ENCODE data around the gene SNX6.
"Not testable (repeated sequence)": the region's sequence is repeated elsewhere in the genome, so short reads cannot be mapped to it uniquely, and the experiment has no call there.

The SNX6 gene

DNA sequence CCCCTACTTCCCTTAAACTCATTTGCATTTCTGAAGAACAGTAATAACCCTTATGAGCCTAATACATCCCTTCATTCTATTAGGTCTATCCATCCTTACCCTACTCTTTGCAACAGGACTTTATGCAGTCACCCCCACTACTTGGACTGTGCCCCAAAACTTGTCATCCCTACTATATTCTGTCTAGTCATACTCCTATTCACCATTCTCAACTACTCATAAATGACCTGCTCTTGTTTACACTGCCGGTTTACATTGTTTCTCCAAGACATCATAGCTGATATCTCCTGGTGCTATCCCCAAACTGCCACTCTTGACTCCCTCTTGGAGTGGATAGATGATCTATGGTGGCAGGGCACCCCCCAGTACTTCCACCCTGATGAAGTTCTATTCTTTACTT is 22.4 kb upstream of the SNX6 start:
- H3K27me3 Mint-ChIP-seq, result not testable (repeated sequence)

DNA sequence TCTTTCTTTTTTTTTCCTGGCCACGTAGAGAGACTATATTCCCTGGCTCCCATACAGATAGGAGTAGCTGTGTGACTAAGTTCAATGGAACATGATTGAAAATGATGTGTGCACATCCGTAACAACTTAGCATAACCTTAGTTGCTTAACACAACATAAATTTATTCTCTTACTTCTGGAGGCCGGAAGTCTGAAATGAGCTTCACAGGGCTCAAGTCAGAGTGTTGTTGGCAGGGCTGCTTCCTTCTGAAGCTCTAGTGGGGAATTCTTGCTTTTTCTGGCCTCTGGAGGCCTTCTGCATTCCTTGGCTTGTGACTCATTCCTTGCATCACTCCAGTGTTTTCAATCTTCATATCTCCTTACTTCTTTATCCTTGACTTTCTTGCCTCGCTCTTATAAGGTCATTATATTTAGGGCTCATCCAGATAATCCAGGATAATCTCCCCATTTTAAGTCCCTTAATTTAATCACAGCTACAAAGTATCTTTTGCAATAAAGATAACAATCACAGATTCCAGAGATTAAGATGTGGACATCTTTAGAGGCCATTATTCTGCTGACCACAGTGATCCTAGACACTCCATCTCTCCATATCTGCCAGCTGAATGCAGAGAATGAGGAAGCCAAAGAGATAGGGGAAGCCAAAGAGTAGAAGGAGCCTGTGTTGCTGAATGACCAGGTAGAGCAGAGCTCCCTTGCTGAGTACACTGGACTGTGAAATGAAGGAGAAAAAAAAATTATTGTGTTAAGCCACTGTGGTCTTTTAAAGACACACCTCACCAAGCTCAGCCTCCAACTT is 21.0 kb upstream of the SNX6 start:
- no peaks in the 10 kb centered on the region for H3K9me3 Mint-ChIP-seq
- H3K4me3 Mint-ChIP-seq, result no peak overlapping the region
- no peaks in the 10 kb centered on the region for H3K27me3 Mint-ChIP-seq
- ATAC-seq (replicated peaks) (no peak), DNase-seq (no peak)
- peaks cover 4% of the 10 kb centered on the region for H3K36me3 Mint-ChIP-seq (ENCODE audit: insufficient read depth)
- H3K27ac Mint-ChIP-seq, result no peak overlapping the region
- no peaks in the 10 kb centered on the region for H3K4me1 Mint-ChIP-seq (ENCODE audit: low read depth in 2 of 2)

More for the DNA sequence above, 22.4 kb upstream of the SNX6 start:
- ATAC-seq (replicated peaks); H3K27ac Mint-ChIP-seq; H3K4me1 Mint-ChIP-seq (ENCODE audit: low read depth in 2 of 2); H3K4me3 Mint-ChIP-seq; DNase-seq; H3K36me3 Mint-ChIP-seq (ENCODE audit: insufficient read depth); H3K9me3 Mint-ChIP-seq: not testable (repeated sequence)

DNA sequence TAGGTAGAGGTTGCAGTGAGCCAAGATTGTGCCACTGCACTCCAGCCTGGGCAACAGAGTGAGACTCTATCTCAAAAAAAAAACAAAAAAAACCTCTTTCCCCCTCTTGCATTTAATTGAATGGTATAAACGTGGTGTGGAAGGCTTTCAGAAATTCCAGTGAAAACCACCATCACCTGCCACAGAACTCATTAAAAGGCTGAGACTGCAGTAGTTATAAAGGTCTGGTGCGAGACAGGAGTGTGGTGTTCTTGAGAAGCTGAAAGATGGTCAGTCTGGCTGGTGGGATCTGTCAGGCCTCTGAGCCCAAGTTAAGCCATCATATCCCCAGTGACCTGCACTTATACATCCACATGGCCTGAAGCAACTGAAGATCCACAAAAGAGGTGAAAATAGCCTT is 20.1 kb upstream of the SNX6 start:
- not testable (repeated sequence) for H3K27me3 Mint-ChIP-seq; H3K36me3 Mint-ChIP-seq (ENCODE audit: insufficient read depth); H3K27ac Mint-ChIP-seq

DNA sequence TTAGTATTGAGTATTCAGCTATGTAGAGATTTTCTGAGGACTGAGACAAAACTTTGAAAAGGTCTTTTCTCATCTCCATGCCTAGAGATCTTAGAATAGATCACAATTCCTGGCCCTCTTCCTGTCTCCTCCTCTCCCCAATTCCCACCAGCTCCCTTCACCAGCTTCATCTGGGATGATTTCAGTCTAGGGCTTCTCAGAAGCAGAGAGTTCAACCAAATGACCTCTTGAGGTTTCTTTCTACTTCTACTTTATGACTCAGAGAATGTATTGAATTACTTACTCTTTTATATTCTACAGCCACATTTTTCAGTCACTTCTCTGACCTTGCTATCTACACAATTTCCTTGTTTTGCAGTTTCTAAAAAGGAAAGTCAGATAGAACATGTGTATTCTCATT is 19.4 kb upstream of the SNX6 start:
- DNase-seq (no peak), ATAC-seq (replicated peaks) (no peak)
- Mint-ChIP-seq H3K4me3 (no peak overlapping the region), H3K36me3 (ENCODE audit: insufficient read depth) (no peaks in the 10 kb centered on the region), H3K27ac (no peak overlapping the region), H3K9me3 (no peaks in the 10 kb centered on the region), H3K4me1 (ENCODE audit: low read depth in 2 of 2) (no peaks in the 10 kb centered on the region), H3K27me3 (no peaks in the 10 kb centered on the region)

More for the DNA sequence above, 20.1 kb upstream of the SNX6 start:
- H3K4me1 Mint-ChIP-seq (ENCODE audit: low read depth in 2 of 2); ATAC-seq (replicated peaks); DNase-seq; H3K9me3 Mint-ChIP-seq; H3K4me3 Mint-ChIP-seq: not testable (repeated sequence)

DNA sequence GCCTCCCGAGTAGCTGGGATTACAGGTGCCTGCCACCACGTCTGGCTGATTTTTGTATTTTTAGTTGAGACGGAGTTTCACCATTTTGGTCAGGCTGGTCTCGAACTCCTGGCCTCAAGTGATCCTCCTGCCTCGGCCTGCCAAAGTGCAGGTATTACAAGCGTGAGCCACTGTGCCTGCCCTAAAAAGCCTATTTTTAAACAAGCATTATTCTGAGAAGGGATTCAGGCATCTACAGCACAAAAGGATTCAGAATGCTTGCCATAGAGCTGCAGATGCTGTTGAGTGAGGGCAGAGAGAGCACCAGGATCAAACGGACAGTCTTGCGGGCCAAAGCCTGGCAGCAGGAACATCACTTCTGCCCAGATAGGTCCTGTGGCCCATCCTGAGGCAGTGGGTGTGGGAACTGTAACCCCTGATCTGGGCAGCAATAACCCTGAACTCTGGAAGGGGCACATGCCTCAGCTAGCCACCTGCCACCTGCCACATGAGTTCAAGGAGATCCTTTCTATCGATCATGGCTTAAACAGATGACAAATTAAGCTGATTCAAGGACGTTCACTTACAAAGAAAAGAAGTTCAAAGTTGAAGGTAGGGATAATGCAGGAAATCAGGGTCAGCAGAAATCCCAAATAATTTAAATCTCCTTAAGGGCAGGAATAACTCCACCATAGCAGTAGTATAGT is 16.8 kb upstream of the SNX6 start:
- ATAC-seq (replicated peaks) (no peak), DNase-seq (no peak)
- no peak overlapping the region for H3K27ac Mint-ChIP-seq
- no peaks in the 10 kb centered on the region for H3K9me3 Mint-ChIP-seq
- no peaks in the 10 kb centered on the region for H3K27me3 Mint-ChIP-seq
- no peaks in the 10 kb centered on the region for H3K4me1 Mint-ChIP-seq (ENCODE audit: low read depth in 2 of 2)
- no peak overlapping the region for H3K4me3 Mint-ChIP-seq
- H3K36me3 Mint-ChIP-seq (ENCODE audit: insufficient read depth), result no peaks in the 10 kb centered on the region

DNA sequence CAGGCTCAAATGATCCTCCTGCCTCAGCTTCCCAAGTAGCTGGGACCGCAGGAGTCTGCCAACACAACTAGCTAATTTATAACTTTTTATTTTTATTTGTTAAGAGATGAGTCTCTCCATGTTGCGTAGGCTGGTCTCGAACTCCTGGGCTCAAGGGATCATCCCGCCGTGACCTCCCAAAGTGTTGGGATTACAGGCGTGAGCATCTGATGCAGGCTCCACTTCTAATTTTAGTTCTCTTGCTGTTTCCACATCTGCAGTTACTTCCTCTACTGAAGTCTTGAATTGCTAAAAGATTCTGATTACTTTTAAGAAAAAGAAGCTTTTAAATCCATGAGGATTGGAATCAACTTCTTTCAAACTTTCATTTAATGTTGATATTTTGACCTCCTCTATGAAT is 13.4 kb upstream of the SNX6 start:
- no peaks in the 10 kb centered on the region for H3K27me3 Mint-ChIP-seq
- no peak overlapping the region for H3K27ac Mint-ChIP-seq
- no peak overlapping the region for H3K4me3 Mint-ChIP-seq
- H3K36me3 Mint-ChIP-seq (ENCODE audit: insufficient read depth), result no peaks in the 10 kb centered on the region
- DNase-seq, result no peak
- no peaks in the 10 kb centered on the region for H3K9me3 Mint-ChIP-seq
- ATAC-seq (replicated peaks), result no peak
- H3K4me1 Mint-ChIP-seq (ENCODE audit: low read depth in 2 of 2), result no peaks in the 10 kb centered on the region

DNA sequence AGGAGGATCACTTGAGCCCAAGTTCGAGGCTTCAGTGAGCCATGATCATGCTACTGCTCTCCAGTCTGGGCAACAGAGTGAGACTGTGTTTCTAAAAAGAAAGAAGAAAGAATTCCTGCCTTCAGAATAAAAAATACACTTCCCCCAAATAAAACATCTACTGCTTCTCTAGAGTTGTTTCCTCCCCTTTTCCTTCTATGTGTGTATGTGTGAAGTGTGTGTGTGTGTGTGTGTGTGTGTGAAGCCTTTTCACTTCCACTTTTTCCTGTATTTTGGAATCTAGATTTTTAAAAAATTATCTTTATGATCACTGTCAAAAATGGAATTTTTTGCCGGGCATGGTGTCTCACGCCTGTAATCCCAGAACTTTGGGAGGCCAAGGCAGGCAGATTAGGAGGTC is 12.6 kb upstream of the SNX6 start:
- Mint-ChIP-seq H3K4me1 (ENCODE audit: low read depth in 2 of 2) (no peaks in the 10 kb centered on the region), H3K9me3 (no peaks in the 10 kb centered on the region), H3K36me3 (ENCODE audit: insufficient read depth) (no peaks in the 10 kb centered on the region), H3K27ac (no peak overlapping the region), H3K4me3 (no peak overlapping the region), H3K27me3 (no peaks in the 10 kb centered on the region)
- ATAC-seq (replicated peaks), result no peak
- DNase-seq, result no peak

DNA sequence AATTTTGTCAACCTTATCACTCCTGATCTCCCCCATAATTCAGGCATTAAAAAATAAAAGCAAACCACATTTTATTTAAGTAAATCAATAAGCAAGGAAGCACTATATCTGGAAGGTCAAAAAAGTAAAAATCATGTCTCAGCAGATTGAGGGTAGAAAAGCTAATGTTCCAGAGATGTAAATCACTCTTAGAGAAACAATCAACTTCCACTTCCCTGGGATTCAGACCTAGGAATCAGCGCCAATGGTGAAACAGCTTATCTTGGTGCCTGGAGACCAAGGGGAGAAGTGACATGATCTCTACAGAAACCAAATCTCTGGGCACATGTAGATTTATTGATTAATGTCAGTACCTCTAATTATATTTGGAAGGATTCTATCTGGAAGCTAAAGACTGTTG is 10.9 kb upstream of the SNX6 start:
- Mint-ChIP-seq H3K4me1 (ENCODE audit: low read depth in 2 of 2) (no peaks in the 10 kb centered on the region), H3K4me3 (no peak overlapping the region), H3K36me3 (ENCODE audit: insufficient read depth) (no peaks in the 10 kb centered on the region), H3K27me3 (no peaks in the 10 kb centered on the region), H3K9me3 (no peaks in the 10 kb centered on the region), H3K27ac (no peak overlapping the region)
- DNase-seq (no peak), ATAC-seq (replicated peaks) (no peak)

DNA sequence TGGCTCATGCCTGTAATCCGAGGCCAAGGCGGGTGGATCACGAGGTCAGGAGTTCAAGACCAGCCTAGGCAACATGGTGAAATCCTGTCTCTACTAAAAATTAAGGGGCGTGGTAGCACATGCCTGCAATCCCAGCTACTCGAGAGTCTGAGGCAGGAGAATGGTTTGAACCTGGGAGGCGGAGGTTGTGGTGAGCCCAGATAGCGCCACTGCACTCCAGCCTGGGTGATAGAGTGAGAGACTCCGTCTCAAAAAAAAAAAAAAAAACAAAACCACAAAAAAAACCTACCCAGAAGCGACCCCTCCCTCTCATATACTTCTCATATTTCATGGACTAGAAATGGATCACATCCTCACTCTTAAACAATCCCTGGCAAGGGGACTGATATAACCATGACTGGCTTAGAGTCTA is 4.4 kb upstream of the SNX6 start:
- H3K36me3 Mint-ChIP-seq (ENCODE audit: insufficient read depth); H3K4me3 Mint-ChIP-seq; H3K9me3 Mint-ChIP-seq; DNase-seq; H3K27ac Mint-ChIP-seq; ATAC-seq (replicated peaks); H3K4me1 Mint-ChIP-seq (ENCODE audit: low read depth in 2 of 2): not testable (repeated sequence)
- H3K27me3 Mint-ChIP-seq, result peaks cover 12 to 16% of the 10 kb centered on the region in 2 donors

DNA sequence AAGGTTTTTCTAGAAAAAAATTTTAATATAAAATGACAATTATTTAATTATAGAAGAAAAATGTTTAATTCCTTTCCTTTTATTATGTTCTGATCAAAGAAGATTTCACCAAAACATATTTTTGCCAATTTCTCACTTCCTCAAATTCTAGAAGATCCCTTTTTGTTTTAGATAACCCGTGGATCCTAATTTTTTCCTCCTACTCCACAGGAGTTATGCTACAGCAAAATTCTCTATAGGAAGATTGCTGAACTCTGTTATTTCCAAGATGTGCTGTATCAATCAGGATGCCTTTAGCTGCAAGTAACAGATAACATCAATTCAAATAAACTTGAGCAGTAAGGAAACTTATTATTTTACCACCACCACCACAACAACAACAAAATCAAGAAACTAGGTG is 3.8 kb upstream of the SNX6 start:
- no peaks in the 10 kb centered on the region for H3K9me3 Mint-ChIP-seq
- peaks cover 12 to 16% of the 10 kb centered on the region in 2 donors for H3K27me3 Mint-ChIP-seq
- no peak overlapping the region for H3K4me3 Mint-ChIP-seq

DNA sequence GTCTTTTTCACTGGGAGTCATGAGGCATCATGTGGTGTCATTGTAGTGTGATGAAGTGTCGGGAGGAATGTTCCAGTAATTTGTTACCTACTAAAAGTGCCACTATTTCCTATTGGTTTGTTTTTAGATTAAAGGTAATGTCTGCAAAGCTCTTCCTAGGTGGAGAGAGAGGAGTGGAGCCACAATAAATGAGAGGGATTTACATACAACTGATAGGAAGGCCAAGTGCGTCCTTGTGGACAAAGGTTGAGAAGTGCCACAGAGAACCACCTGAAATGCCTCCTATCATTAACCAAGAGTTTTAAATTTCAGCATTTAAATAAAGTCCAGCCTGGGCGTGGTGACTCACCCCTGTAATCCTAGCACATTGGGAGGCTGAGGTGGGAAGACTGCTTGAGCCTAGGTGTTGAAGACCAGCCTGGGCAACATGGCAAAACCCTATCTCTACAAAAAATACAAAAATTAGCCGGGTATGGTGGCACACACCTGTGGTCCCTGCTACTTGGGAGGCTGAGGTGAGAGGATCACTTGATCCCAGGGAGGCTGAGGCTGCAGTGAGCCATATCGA is 2.5 kb upstream of the SNX6 start:
- no peak overlapping the region for H3K27ac Mint-ChIP-seq
- H3K9me3 Mint-ChIP-seq, result no peaks in the 10 kb centered on the region
- ATAC-seq (replicated peaks) (no peak), DNase-seq (no peak)
- H3K27me3 Mint-ChIP-seq, result peaks cover 12 to 16% of the 10 kb centered on the region in 2 donors
- H3K4me1 Mint-ChIP-seq (ENCODE audit: low read depth in 2 of 2), result peaks cover 4 to 14% of the 10 kb centered on the region in 2 donors
- H3K4me3 Mint-ChIP-seq, result no peak overlapping the region
- peaks cover 8% of the 10 kb centered on the region for H3K36me3 Mint-ChIP-seq (ENCODE audit: insufficient read depth)

More for the DNA sequence above, 3.8 kb upstream of the SNX6 start:
- no peak overlapping the region for H3K27ac Mint-ChIP-seq
- H3K4me1 Mint-ChIP-seq (ENCODE audit: low read depth in 2 of 2), result peaks cover 4 to 11% of the 10 kb centered on the region in 2 donors
- DNase-seq, result no peak
- peaks cover 8% of the 10 kb centered on the region for H3K36me3 Mint-ChIP-seq (ENCODE audit: insufficient read depth)
- no peak for ATAC-seq (replicated peaks)

DNA sequence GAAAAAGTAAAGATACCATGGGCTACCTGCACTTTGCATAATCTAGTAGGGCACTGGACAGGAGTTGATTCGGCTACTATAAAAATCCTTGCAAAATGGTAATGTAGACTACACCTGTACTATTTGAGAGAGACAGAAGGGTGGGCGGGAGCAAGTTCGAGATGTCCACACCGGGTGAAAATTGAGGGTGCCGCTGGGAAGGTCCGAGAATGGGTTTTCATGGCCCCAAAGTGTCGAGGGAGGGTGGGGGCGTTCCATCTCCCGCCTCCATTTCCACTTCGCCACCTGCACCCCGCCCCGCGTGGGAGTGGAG is 648 bp downstream of the SNX6 start:
- DNase-seq (no peak), ATAC-seq (replicated peaks) (no peak)
- H3K9me3 Mint-ChIP-seq, result no peaks in the 10 kb centered on the region
- peak overlapping the region; percentile 94 to 97 for H3K27ac Mint-ChIP-seq
- H3K27me3 Mint-ChIP-seq, result peaks cover 7 to 9% of the 10 kb centered on the region in 2 donors
- peaks cover 5 to 24% of the 10 kb centered on the region in 2 donors for H3K4me1 Mint-ChIP-seq (ENCODE audit: low read depth in 2 of 2)
- H3K36me3 Mint-ChIP-seq (ENCODE audit: insufficient read depth), result peaks cover 25% of the 10 kb centered on the region
- peak overlapping the region; percentile 93 for H3K4me3 Mint-ChIP-seq

DNA sequence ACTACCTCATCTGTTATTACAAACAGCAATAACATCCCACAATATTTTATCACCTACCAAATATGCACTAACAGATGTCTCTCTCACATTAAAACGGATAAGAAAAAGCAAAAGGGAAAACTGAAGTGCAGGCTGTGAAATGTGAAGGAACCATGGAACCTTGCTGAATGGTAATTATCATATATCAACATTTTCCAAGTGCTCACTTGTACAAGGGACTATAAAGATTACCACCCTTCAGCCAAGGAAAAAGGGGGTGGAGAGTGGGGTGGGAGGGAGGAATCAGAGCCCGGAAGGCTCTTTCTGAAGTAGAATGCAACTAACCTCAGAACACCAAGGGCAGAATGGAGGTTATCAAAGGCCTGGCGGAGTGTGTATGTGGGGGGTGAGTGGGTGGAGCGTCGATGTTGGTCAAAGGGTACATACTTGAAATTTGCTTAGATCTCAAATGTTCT is 1.2 kb downstream of the SNX6 start:
- DNase-seq (peak in 1 of 3 experiments; percentile 12), ATAC-seq (replicated peaks) (no peak)
- H3K36me3 Mint-ChIP-seq (ENCODE audit: insufficient read depth), result peaks cover 25% of the 10 kb centered on the region

DNA sequence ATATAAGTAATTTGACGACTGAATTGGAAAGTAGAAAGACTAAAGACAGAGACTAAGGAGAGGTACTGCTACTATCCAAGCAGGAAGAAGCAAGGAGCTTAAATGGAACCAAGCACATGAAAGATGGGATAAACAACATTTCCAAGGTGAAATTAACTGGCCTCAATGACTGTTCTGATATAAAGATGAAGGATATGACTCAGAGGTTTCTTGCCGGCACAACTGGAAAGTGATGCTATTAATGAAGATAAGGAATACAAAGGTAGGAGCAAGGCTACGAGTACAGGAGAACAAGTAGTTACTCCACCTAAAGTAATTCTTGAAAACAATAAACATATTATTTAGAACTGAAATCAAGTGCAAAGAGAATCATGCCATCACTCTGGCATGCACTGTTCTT is 6.4 kb downstream of the SNX6 start:
- ATAC-seq (replicated peaks) (no peak), DNase-seq (no peak)
- Mint-ChIP-seq H3K27ac (peak overlapping the region in 1 of 2 donors; percentile 39), H3K4me3 (no peak overlapping the region), H3K9me3 (no peaks in the 10 kb centered on the region), H3K4me1 (ENCODE audit: low read depth in 2 of 2) (peaks cover 26 to 45% of the 10 kb centered on the region in 2 donors), H3K27me3 (no peaks in the 10 kb centered on the region), H3K36me3 (ENCODE audit: insufficient read depth) (peaks cover 48% of the 10 kb centered on the region)

More for the DNA sequence above, 1.2 kb downstream of the SNX6 start:
- H3K9me3 Mint-ChIP-seq, result no peaks in the 10 kb centered on the region
- H3K27ac Mint-ChIP-seq, result peak overlapping the region; percentile 94 to 97
- peaks cover under 1 to 3% of the 10 kb centered on the region in 2 donors for H3K27me3 Mint-ChIP-seq
- peak overlapping the region; percentile 93 for H3K4me3 Mint-ChIP-seq
- H3K4me1 Mint-ChIP-seq (ENCODE audit: low read depth in 2 of 2), result peaks cover 5 to 24% of the 10 kb centered on the region in 2 donors
